Brain microvascular endothelial cell (primary cell): ENCODE results near the gene LRP4.

ENCODE experiments used
- DNase-seq: peaks from one replicate; pipeline ENCODE4 v3.0.0-alpha.2; 2020
- H3K27ac ChIP-seq: fragments of 250-450 bp; sonication (Bioruptor Pico); 2 replicates; pipeline ENCODE4 v1.5.1; 2020; ENCODE audit warnings: mild to moderate bottlenecking, moderate library complexity
- H3K27me3 ChIP-seq: fragments of 250-450 bp; sonication (Bioruptor Pico); replicated peaks from 2 replicates; pipeline ENCODE4 v1.5.1; 2020; ENCODE audit warnings: mild to moderate bottlenecking
- H3K36me3 ChIP-seq: fragments of 250-450 bp; sonication (Bioruptor Pico); replicated peaks from 2 replicates; pipeline ENCODE4 v1.5.1; 2020; ENCODE audit warnings: mild to moderate bottlenecking
- H3K4me3 ChIP-seq: 2 replicates; pipeline ENCODE4 v1.5.1; 2011; ENCODE audit warnings: low read depth, mild to moderate bottlenecking, control low read depth, low read length, moderate library complexity
- CTCF ChIP-seq: IDR thresholded peaks from 2 replicates; pipeline ENCODE4 v1.5.1; 2011; ENCODE audit warnings: low read depth, mild to moderate bottlenecking, moderate library complexity, low read length, control low read depth, inconsistent platforms; ENCODE audit errors: missing control alignments
- in situ Hi-C: cut with HindIII; loops from 2 replicates; pipeline ENCODE4 v1.10.0; 2017; ENCODE audit warnings: low sequenced_read_pairs, low pct_ligation_motif_present

The LRP4 gene

GRCh38 chr11:46857666-46858065 is 60.7 kb downstream of the LRP4 start:
- no peak for TF ChIP-seq CTCF
- Histone ChIP-seq H3K4me3 (no peak overlapping the region), H3K27ac (no peak overlapping the region), H3K36me3 (no peaks in the 10 kb centered on the region), H3K27me3 (no peaks in the 10 kb centered on the region)
- no peak for DNase-seq
- in situ Hi-C loops, result no loop called here

GRCh38 chr11:46856605-46857343 is 61.6 kb downstream of the LRP4 start:
- Histone ChIP-seq H3K27ac (no peak overlapping the region), H3K27me3 (no peaks in the 10 kb centered on the region), H3K4me3 (no peak overlapping the region), H3K36me3 (no peaks in the 10 kb centered on the region)
- no peak for DNase-seq
- in situ Hi-C loops, result no loop called here
- TF ChIP-seq CTCF, result no peak

GRCh38 chr11:46855863-46856262 is 62.5 kb downstream of the LRP4 start:
- Histone ChIP-seq H3K36me3 (no peaks in the 10 kb centered on the region), H3K4me3 (no peak overlapping the region), H3K27me3 (no peaks in the 10 kb centered on the region), H3K27ac (no peak overlapping the region)
- in situ Hi-C loops, result no loop called here
- no peak for DNase-seq
- no peak for TF ChIP-seq CTCF

- no peak for TF ChIP-seq CTCF
- in situ Hi-C loops, result no loop called here
- Histone ChIP-seq H3K36me3 (no peaks in the 10 kb centered on the region), H3K4me3 (no peak overlapping the region), H3K27me3 (no peaks in the 10 kb centered on the region), H3K27ac (peak overlapping the region; percentile 31)
- DNase-seq, result peak; percentile 66
These were observed 63.2 kb downstream of the LRP4 start for GRCh38 chr11:46855167-46855566.

- H3K27ac ChIP-seq, result no peak overlapping the region
- in situ Hi-C loops, result no loop called here
- TF ChIP-seq CTCF, result no peak
These were observed 67.4 kb downstream of the LRP4 start for GRCh38 chr11:46850829-46851380.

More at GRCh38 chr11:46850829-46851380, 67.4 kb downstream of the LRP4 start:
- H3K27me3 ChIP-seq, result no peaks in the 10 kb centered on the region
- no peaks in the 10 kb centered on the region for H3K36me3 ChIP-seq
- no peak for DNase-seq
- no peak overlapping the region for H3K4me3 ChIP-seq
